Endothelial cell of umbilical vein (primary cell): ENCODE results near the gene CTSH. TPM values are rescaled to one million over a fixed set of nuclear protein-coding genes. Genes with fewer than 3 reads are reported as not detected.

ENCODE experiments used
- BruUV-seq: library from RNA; stranded (reverse); fragments of 400-500 nt; replicated peaks from 2 replicates; lab custom pipeline; 2021; lab: Mats Ljungman, UMichigan
- CTCF ChIA-PET: fragments of 300-600, 350-600 bp; sonication (Branson Sonifier 250); formaldehyde crosslinking; loops from one replicate; lab custom pipeline; 2021; ENCODE audit warnings: antibody characterized with exemption, inconsistent platforms; lab: Charles Lee
- POLR2A ChIA-PET: fragments of 300-600, 350-600 bp; sonication (Branson Sonifier 250); formaldehyde crosslinking; loops from one replicate; lab custom pipeline; 2021; ENCODE audit warnings: antibody characterized with exemption, inconsistent platforms; lab: Charles Lee
- DNase-seq: peaks from one replicate; pipeline ENCODE4 v3.0.0-alpha.2; 2011; ENCODE audit warnings: low read depth, low spot score
- FAIRE-seq: peaks from 2 replicates; lab custom pipeline; 2011; peaks lifted over from hg19 to GRCh38; lab: Jason Lieb, UNC
- H2AFZ ChIP-seq: 2 replicates; pipeline ENCODE4 v1.6.0; 2012; ENCODE audit warnings: low read depth, low read length, control low read depth, inconsistent platforms
- H3K27ac ChIP-seq: 2 replicates; pipeline ENCODE4 v1.5.1; 2011; ENCODE audit warnings: low read depth, mild to moderate bottlenecking, control low read depth, low read length, moderate library complexity; ENCODE audit not compliant: insufficient read depth
- H3K27me3 ChIP-seq, 2 experiments: 2 replicates each; pipeline versions ENCODE4 v1.6.0 to v1.6.1; 2011; ENCODE audit warnings: low read length in 2 of 2, mixed read lengths in 1 of 2; ENCODE audit not compliant: control insufficient read depth in 2 of 2, insufficient read depth in 2 of 2
- H3K36me3 ChIP-seq, 2 experiments: 2 replicates in 1 of 2; 3 replicates in 1 of 2; pipeline ENCODE4 v1.5.1; 2011; ENCODE audit warnings: low read length in 2 of 2, mild to moderate bottlenecking in 1 of 2, moderate library complexity in 1 of 2; ENCODE audit not compliant: control insufficient read depth in 2 of 2, insufficient read depth in 2 of 2; ENCODE audit errors: extremely low read depth in 1 of 2
- H3K4me1 ChIP-seq: 3 replicates; pipeline ENCODE4 v1.5.1; 2011; ENCODE audit warnings: mild to moderate bottlenecking, low read length; ENCODE audit not compliant: control insufficient read depth, insufficient read depth; ENCODE audit errors: extremely low read depth
- H3K4me2 ChIP-seq: 2 replicates; pipeline ENCODE4 v1.6.1; 2011; ENCODE audit warnings: low read length, control low read depth, mixed read lengths; ENCODE audit not compliant: insufficient read depth
- H3K4me3 ChIP-seq, 3 experiments: fragments of 200-600 bp in 1 of 3; sonication (generic), shearing (Covaris generic) in 1 of 3; replicated peaks in 1 of 3; 2 replicates each; pipeline ENCODE4 v1.5.1; 2011 to 2016; ENCODE audit warnings: control low read depth in 3 of 3, low read length in 3 of 3, mild to moderate bottlenecking in 2 of 3, inconsistent platforms in 1 of 3, low read depth in 1 of 3, moderate library complexity in 1 of 3; ENCODE audit not compliant: insufficient read depth in 1 of 3
- H3K79me2 ChIP-seq: 2 replicates; pipeline ENCODE4 v1.6.0; 2012; ENCODE audit warnings: low read length, inconsistent platforms; ENCODE audit not compliant: control insufficient read depth, insufficient read depth
- H3K9ac ChIP-seq: replicated peaks from 2 replicates; pipeline ENCODE3; 2011; ENCODE audit warnings: low read length, control low read depth; ENCODE audit not compliant: insufficient read depth; ENCODE audit errors: extremely low read depth
- H3K9me1 ChIP-seq: replicated peaks from 3 replicates; pipeline ENCODE4 v1.6.0; 2011; ENCODE audit warnings: mild to moderate bottlenecking, low read length; ENCODE audit not compliant: control insufficient read depth, insufficient read depth; ENCODE audit errors: extremely low read depth
- H3K9me3 ChIP-seq: replicated peaks from 2 replicates; pipeline ENCODE4 v1.5.1; 2012; ENCODE audit warnings: low read length, inconsistent platforms; ENCODE audit not compliant: control insufficient read depth, insufficient read depth
- H4K20me1 ChIP-seq: replicated peaks from 2 replicates; pipeline ENCODE3; 2011; ENCODE audit warnings: mild to moderate bottlenecking, low read length; ENCODE audit not compliant: control insufficient read depth, insufficient read depth; ENCODE audit errors: extremely low read depth
- EZH2 ChIP-seq: IDR thresholded peaks from 2 replicates; pipeline ENCODE4 v1.6.1; 2012; ENCODE audit warnings: borderline replicate concordance, low read depth, mild to moderate bottlenecking, moderate library complexity, low read length, inconsistent platforms; ENCODE audit not compliant: severe bottlenecking
- FOS ChIP-seq: IDR thresholded peaks from 2 replicates; pipeline ENCODE4 v1.6.1; 2011; ENCODE audit warnings: mild to moderate bottlenecking, low read length, moderate library complexity, borderline replicate concordance; ENCODE audit not compliant: insufficient read depth
- GATA2 ChIP-seq: IDR thresholded peaks from 2 replicates; pipeline ENCODE4 v1.7.0; 2011; ENCODE audit warnings: low read depth, mild to moderate bottlenecking, moderate library complexity, mixed read lengths, low read length; ENCODE audit not compliant: insufficient read length, insufficient read depth
- MYC ChIP-seq: IDR thresholded peaks from one replicate; pipeline ENCODE4 v1.6.1; 2011; ENCODE audit warnings: mild to moderate bottlenecking, low read depth, low read length
- POLR2A ChIP-seq: IDR thresholded peaks from 2 replicates; pipeline ENCODE4 v1.6.1; 2012; ENCODE audit warnings: low read depth, mild to moderate bottlenecking, control low read depth, low read length
- POLR2AphosphoS5 ChIP-seq: IDR thresholded peaks from 2 replicates; pipeline ENCODE4 v1.6.1; 2012; ENCODE audit warnings: low read depth, mild to moderate bottlenecking, control low read depth, low read length, moderate library complexity; ENCODE audit not compliant: insufficient read depth
- dilution Hi-C: fragments of 300-500 bp; cut with MboI; formaldehyde crosslinking; loops from one replicate; pipeline ENCODE4 v1.15.0; 2019; ENCODE audit warnings: low sequenced_read_pairs; ENCODE audit not compliant: extremely low pct_ligation_motif_present
- intact Hi-C: fragments of 100-400 bp; cut with micrococcal nuclease; formaldehyde crosslinking; loops from one replicate; pipeline ENCODE4 v1.10.0; 2022
- polyA plus RNA-seq, 4 experiments: library from polyadenylated mRNA; depleted of rRNA in 3 of 4; stranded (reverse) in 3 of 4; unstranded in 1 of 4; fragments of >200 nt; gene quantifications; 2 replicates each; pipeline versions ENCODE4 v1.2.1 to v1.2.3, GENCODE V29; 2011 to 2012; ENCODE audit warnings: missing spikeins in 1 of 4
- total RNA-seq: library from RNA; stranded (reverse); gene quantifications from 2 replicates; pipeline ENCODE4 v1.2.3, GENCODE V29; 2021
- TF ChIP-seq, protein P1 (sequence below), 2 donors: IDR thresholded peaks; 1 replicate in 1 of 2; 2 replicates in 1 of 2; pipeline ENCODE4 v1.5.1; 2011; ENCODE audit warnings: low read length in 2 of 2, mild to moderate bottlenecking in 2 of 2, moderate library complexity in 2 of 2, control low read depth in 1 of 2, inconsistent platforms in 1 of 2, low read depth in 1 of 2; ENCODE audit not compliant: insufficient read depth in 1 of 2; ENCODE audit errors: extremely low read depth in 1 of 2
- TF ChIP-seq, protein P2 (sequence below): IDR thresholded peaks from 2 replicates; pipeline ENCODE4 v1.6.1; 2011; ENCODE audit not compliant: insufficient read depth, insufficient read length

CTSH gene
- total and polyA plus RNA-seq, 2 donors (not counting 3 experiments of a cell fraction or from before 2014, with no cell fraction given): 7.0 to 7.4 TPM

- TF ChIP-seq POLR2AphosphoS5 (no peak), EZH2 (no peak), GATA2 (no peak), POLR2A (no peak), MYC (no peak), FOS (no peak)
- TF ChIP-seq, protein P1, sequence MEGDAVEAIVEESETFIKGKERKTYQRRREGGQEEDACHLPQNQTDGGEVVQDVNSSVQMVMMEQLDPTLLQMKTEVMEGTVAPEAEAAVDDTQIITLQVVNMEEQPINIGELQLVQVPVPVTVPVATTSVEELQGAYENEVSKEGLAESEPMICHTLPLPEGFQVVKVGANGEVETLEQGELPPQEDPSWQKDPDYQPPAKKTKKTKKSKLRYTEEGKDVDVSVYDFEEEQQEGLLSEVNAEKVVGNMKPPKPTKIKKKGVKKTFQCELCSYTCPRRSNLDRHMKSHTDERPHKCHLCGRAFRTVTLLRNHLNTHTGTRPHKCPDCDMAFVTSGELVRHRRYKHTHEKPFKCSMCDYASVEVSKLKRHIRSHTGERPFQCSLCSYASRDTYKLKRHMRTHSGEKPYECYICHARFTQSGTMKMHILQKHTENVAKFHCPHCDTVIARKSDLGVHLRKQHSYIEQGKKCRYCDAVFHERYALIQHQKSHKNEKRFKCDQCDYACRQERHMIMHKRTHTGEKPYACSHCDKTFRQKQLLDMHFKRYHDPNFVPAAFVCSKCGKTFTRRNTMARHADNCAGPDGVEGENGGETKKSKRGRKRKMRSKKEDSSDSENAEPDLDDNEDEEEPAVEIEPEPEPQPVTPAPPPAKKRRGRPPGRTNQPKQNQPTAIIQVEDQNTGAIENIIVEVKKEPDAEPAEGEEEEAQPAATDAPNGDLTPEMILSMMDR (IDR thresholded peaks at IDR 0.05; ENCODE audit: extremely low read depth in 1 of 2, insufficient read depth in 1 of 2, low read depth in 1 of 2, low read length in 2 of 2): no peak
- TF ChIP-seq, protein P2, sequence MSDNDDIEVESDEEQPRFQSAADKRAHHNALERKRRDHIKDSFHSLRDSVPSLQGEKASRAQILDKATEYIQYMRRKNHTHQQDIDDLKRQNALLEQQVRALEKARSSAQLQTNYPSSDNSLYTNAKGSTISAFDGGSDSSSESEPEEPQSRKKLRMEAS: no peak
- no peak overlapping the region for H2AFZ ChIP-seq
- no peaks in the 10 kb centered on the region for H3K79me2 ChIP-seq
- H3K4me1 ChIP-seq: peaks cover 5% of the 10 kb centered on the region
- H3K27ac ChIP-seq: no peak overlapping the region
- H3K4me3 ChIP-seq: no peak overlapping the region
- H3K4me2 ChIP-seq: no peak overlapping the region
- ChIA-PET POLR2A (no interaction called here), CTCF (interaction anchor here (0.8 to 1.3 kb wide), 3 partner anchors 13 to 241 kb away, joined by 3 to 4 read pairs (median 3); no protein-coding TSS in a partner anchor)
- peaks cover 10 to 11% of the 10 kb centered on the region in 2 experiments for H3K27me3 ChIP-seq
- no peak overlapping the region for H3K9ac ChIP-seq
- H3K9me1 ChIP-seq: no peaks in the 10 kb centered on the region
- no TSS peak for BruUV-seq
- FAIRE-seq: no peak
- no peaks in the 10 kb centered on the region for H3K36me3 ChIP-seq
- no peaks in the 10 kb centered on the region for H4K20me1 ChIP-seq
- no peak for DNase-seq
- dilution Hi-C loops: no loop called here
- no peaks in the 10 kb centered on the region for H3K9me3 ChIP-seq
- intact Hi-C loops: no loop called here
Measured at GRCh38 chr15:78943692-78944091, 1.2 kb downstream of the CTSH start.
